ENCODE measurements around the gene TFEB.

DNA sequence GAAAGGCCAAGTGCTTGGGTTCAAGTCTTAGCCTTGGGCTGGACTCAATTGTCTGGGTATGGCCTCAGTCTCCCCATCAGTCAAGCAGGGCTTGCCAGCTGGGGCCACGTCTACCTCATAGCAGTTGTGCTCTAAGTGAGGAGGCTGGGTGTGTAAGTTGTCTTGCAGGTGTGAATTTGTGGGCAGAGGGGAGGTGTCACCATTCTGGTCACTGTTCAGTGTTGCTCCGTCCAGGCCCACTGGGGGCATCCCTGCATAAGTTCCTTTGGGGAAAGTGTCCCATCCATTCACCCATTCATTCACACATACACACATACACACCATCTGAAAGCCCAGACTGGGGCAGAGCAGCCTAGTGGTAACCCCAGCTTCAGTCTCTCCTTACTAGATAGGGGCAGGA is 36.3 kb downstream of the TFEB start:
- no peak for TF ChIP-seq CTCF (IDR thresholded peaks at IDR 0.05)
- TF ChIP-seq POLR2A (IDR thresholded peaks at IDR 0.05), result no peak

Measured in ovary (tissue), 3 donors.